Fibroblast of skin of scalp (primary cell): Measurements from ENCODE around the gene OR2AE1. TPM values are rescaled to one million over a fixed set of nuclear protein-coding genes. Genes with fewer than 3 reads are reported as not detected.
A peak's percentile ranks its signal among the peaks of the same experiment; 100 is the strongest.
"Not testable (repeated sequence)": the region's sequence is repeated elsewhere in the genome, so short reads cannot be mapped to it uniquely, and the experiment has no call there.

Experiments
- DNase-seq: peaks from one replicate; pipeline ENCODE4 v3.0.0-alpha.2; 2013
- polyA plus RNA-seq, 2 experiments: library from polyadenylated mRNA; unstranded; fragments of 120-200 nt; gene quantifications; one replicate each; pipeline ENCODE4 v1.2.1, GENCODE V29; 2013; ENCODE audit not compliant: insufficient read length in 2 of 2

The OR2AE1 gene
- not detected for polyA plus RNA-seq (2013, experiment 1 of 2; ENCODE audit: insufficient read length)
- not detected for polyA plus RNA-seq (2013, experiment 2 of 2; ENCODE audit: insufficient read length)

- no peak for DNase-seq
Observed at GRCh38 chr7:99876933-99877332, at the start of gene OR2AE1. TSS of gene OR2AE1 (minus strand) at chr7:99877033. CDS start at chr7:99877033, 0 bp downstream.

GRCh38 chr7:99926321-99926720 is 49.5 kb upstream of the OR2AE1 start:
- no peak for DNase-seq

- DNase-seq: no peak
Observed at GRCh38 chr7:99923200-99923599, 46.4 kb upstream of the OR2AE1 start.

- DNase-seq: no peak
Observed at GRCh38 chr7:99920149-99920548, 43.3 kb upstream of the OR2AE1 start.

GRCh38 chr7:99919814-99920112 is 42.9 kb upstream of the OR2AE1 start:
- no peak for DNase-seq

- DNase-seq: peak; percentile 93
Observed at GRCh38 chr7:99918959-99919813, 42.4 kb upstream of the OR2AE1 start, which contains the start of gene TRIM4. TSS of gene TRIM4 (minus strand) at chr7:99919530. CDS start at chr7:99919401, 129 bp downstream.

- DNase-seq: no peak
Observed at GRCh38 chr7:99910976-99911375, 34.1 kb upstream of the OR2AE1 start.

- DNase-seq: no peak
Observed at GRCh38 chr7:99901581-99901980, 24.7 kb upstream of the OR2AE1 start.

- DNase-seq: no peak
Observed at GRCh38 chr7:99899830-99900519, 23.1 kb upstream of the OR2AE1 start.

- DNase-seq: no peak
Observed at GRCh38 chr7:99898836-99899235, 22.0 kb upstream of the OR2AE1 start.

- DNase-seq: no peak
Observed at GRCh38 chr7:99898023-99898357, 21.2 kb upstream of the OR2AE1 start.

- DNase-seq: no peak
Observed at GRCh38 chr7:99897322-99898022, 20.6 kb upstream of the OR2AE1 start.

- DNase-seq: no peak
Observed at GRCh38 chr7:99894738-99895137, 17.9 kb upstream of the OR2AE1 start.

- DNase-seq: no peak
Observed at GRCh38 chr7:99893280-99893679, 16.4 kb upstream of the OR2AE1 start.

- DNase-seq: not testable (repeated sequence)
Observed at GRCh38 chr7:99890348-99890747, 13.5 kb upstream of the OR2AE1 start.

GRCh38 chr7:99888366-99888765 is 11.5 kb upstream of the OR2AE1 start:
- DNase-seq: not testable (repeated sequence)

- no peak for DNase-seq
Observed at GRCh38 chr7:99881370-99881769, 4.5 kb upstream of the OR2AE1 start.

GRCh38 chr7:99876491-99876890 is 342 bp downstream of the OR2AE1 start:
- DNase-seq: no peak

GRCh38 chr7:99868246-99868645 is 8.6 kb downstream of the OR2AE1 start:
- no peak for DNase-seq

- DNase-seq: not testable (repeated sequence)
Observed at GRCh38 chr7:99867477-99867876, 9.4 kb downstream of the OR2AE1 start.

- DNase-seq: no peak
Observed at GRCh38 chr7:99863847-99864440, 12.9 kb downstream of the OR2AE1 start.

- peak; percentile 4 for DNase-seq
Observed at GRCh38 chr7:99860281-99861127, 16.3 kb downstream of the OR2AE1 start.
